Gastroesophageal sphincter (tissue), 4 donors: Measurements from ENCODE around the gene CDH1. TPM values are rescaled to one million over a fixed set of nuclear protein-coding genes. Genes with fewer than 3 reads are reported as not detected.
A peak's percentile ranks its signal among the peaks of the same experiment; 100 is the strongest.

ENCODE experiments used
- ATAC-seq: fragments of 150-250 bp; one replicate; pipeline ENCODE4 v1.9.1; 2016; ENCODE audit warnings: mild to moderate bottlenecking, moderate library complexity
- H3K27ac ChIP-seq, 4 donors: fragments of 200-600 bp; sonication (generic) in 3 of 4; 1 replicate in 3 of 4; 2 replicates in 1 of 4; pipeline ENCODE4 v1.5.1; 2016 to 2019
- H3K27me3 ChIP-seq: fragments of 200-600 bp; sonication (generic); one replicate; pipeline ENCODE4 v1.5.1; 2019
- H3K36me3 ChIP-seq, 2 donors: fragments of 200-600 bp; sonication (generic); one replicate each; pipeline ENCODE4 v1.5.1; 2019; ENCODE audit warnings: control low read depth in 1 of 2
- H3K4me1 ChIP-seq, 3 donors: fragments of 200-600 bp; sonication (generic); 1 replicate in 2 of 3; 2 replicates in 1 of 3; pipeline ENCODE4 v1.5.1; 2016 to 2019; ENCODE audit warnings: control low read depth in 2 of 3
- H3K4me3 ChIP-seq, 2 donors: fragments of 200-600 bp; sonication (generic); one replicate each; pipeline ENCODE4 v1.5.1; 2019; ENCODE audit warnings: mild to moderate bottlenecking in 1 of 2, moderate library complexity in 1 of 2
- H3K9me3 ChIP-seq, 3 donors: fragments of 200-600 bp; sonication (generic); one replicate each; pipeline ENCODE4 v1.5.1; 2017 to 2019; ENCODE audit warnings: control low read depth in 2 of 3
- CTCF ChIP-seq, 4 experiments: fragments of 200-600 bp in 2 of 4; fragments of 450-650 bp in 2 of 4; sonication (generic) in 1 of 4; IDR thresholded peaks; one replicate each; pipeline ENCODE4 v1.5.1; 2017 to 2019; ENCODE audit warnings: antibody characterized with exemption in 4 of 4, mild to moderate bottlenecking in 2 of 4, moderate library complexity in 2 of 4
- EP300 ChIP-seq: sonication (generic); formaldehyde crosslinking; IDR thresholded peaks from one replicate; pipeline ENCODE4 v1.6.1; 2017; ENCODE audit warnings: antibody characterized with exemption, mild to moderate bottlenecking
- POLR2A ChIP-seq, 2 donors: fragments of 450-650 bp; IDR thresholded peaks; one replicate each; pipeline ENCODE4 v1.6.1; 2017; ENCODE audit warnings: antibody characterized with exemption in 2 of 2, mild to moderate bottlenecking in 2 of 2, moderate library complexity in 1 of 2
- POLR2AphosphoS5 ChIP-seq: sonication (generic); formaldehyde crosslinking; IDR thresholded peaks from one replicate; pipeline ENCODE4 v1.6.1; 2017; ENCODE audit warnings: antibody characterized with exemption
- WGBS, 2 donors: methylation state at CpG; one replicate each; pipeline ENCODE4 v1.1.5; 2018; ENCODE audit warnings: low coverage in 1 of 2; 5-methylcytosine and 5-hydroxymethylcytosine counted together
- small RNA-seq, 4 donors: library from RNA; depleted of rRNA; stranded (forward); fragments of <200 nt; gene quantifications; one replicate each; pipeline ENCODE3, GENCODE V24; 2016
- total RNA-seq, 4 donors: library from RNA; depleted of rRNA; stranded (reverse); fragments of >200 nt; gene quantifications; one replicate each; pipeline ENCODE4 v1.1.0, GENCODE V29; 2016

Gene CDH1
- total RNA-seq, 4 donors from 2014 or later = 0.13 to 12.0 (median 1.2) TPM

GRCh38 chr16:68883685-68884084 is 146.6 kb downstream of the CDH1 start:
- Histone ChIP-seq H3K27me3 (no peaks in the 10 kb centered on the region), H3K27ac (no peak overlapping the region), H3K4me1 (peaks cover 0 to 31% (median 0%) of the 10 kb centered on the region in 3 donors), H3K9me3 (no peaks in the 10 kb centered on the region), H3K36me3 (peaks cover 0 to 49% of the 10 kb centered on the region in 2 donors), H3K4me3 (no peak overlapping the region)
- 94 to 100% methylated on average over 3 to 6 of the region's 6 CpGs for WGBS, 2 donors
- no peak for ATAC-seq
- TF ChIP-seq POLR2A (IDR thresholded peaks at IDR 0.05) (no peak), POLR2AphosphoS5 (no peak), EP300 (no peak), CTCF (IDR thresholded peaks at IDR 0.05) (no peak)

GRCh38 chr16:68884401-68884800 is 147.3 kb downstream of the CDH1 start:
- WGBS, 2 donors = 44 to 67% methylated on average over 1 of the region's 1 CpG
- peak overlapping the region in 1 of 4 donors; percentile 9 for H3K27ac ChIP-seq
- peaks cover 0 to 42% of the 10 kb centered on the region in 2 donors for H3K36me3 ChIP-seq
- no peaks in the 10 kb centered on the region for H3K9me3 ChIP-seq
- ATAC-seq = no peak
- no peaks in the 10 kb centered on the region for H3K27me3 ChIP-seq
- H3K4me3 ChIP-seq = no peak overlapping the region
- peaks cover 0 to 38% (median 0%) of the 10 kb centered on the region in 3 donors for H3K4me1 ChIP-seq
- TF ChIP-seq POLR2A (IDR thresholded peaks at IDR 0.05) (no peak), POLR2AphosphoS5 (no peak), EP300 (no peak), CTCF (IDR thresholded peaks at IDR 0.05) (no peak)

Small RNAs within 50 kb of the gene (small RNA-seq; reads per million reads assigned to genes)
- 0 reads per million in 4 donors for gene RNA5SP429

Other genes starting within 250 kb of the CDH1 start
- 10 to 100 TPM; 21.3 to 38.2 (median 27.3) TPM for gene ZFP90, start 198.0 kb upstream of the CDH1 start, total RNA-seq
- 10 to 100 TPM in 1 of 4 donors, 1 to 10 TPM in 2, under 1 TPM in 1; 0.12 to 10.3 (median 4.6) TPM for gene CDH3, start 92.0 kb upstream of the CDH1 start, total RNA-seq
- 10 to 100 TPM; 19.5 to 29.7 (median 21.0) TPM for gene TANGO6, start 106.2 kb downstream of the CDH1 start, total RNA-seq